Tibial nerve (tissue), 4 donors: Measurements from ENCODE around the gene FAM200C. TPM values are rescaled to one million over a fixed set of nuclear protein-coding genes. Genes with fewer than 3 reads are reported as not detected.
A peak's percentile ranks its signal among the peaks of the same experiment; 100 is the strongest.

ENCODE experiments used
- DNase-seq, 2 donors: peaks; one replicate each; pipeline ENCODE4 v3.0.0-alpha.2; 2019; ENCODE audit warnings: low spot score in 2 of 2
- H3K27ac ChIP-seq, 4 donors: fragments of 200-600 bp; sonication (generic) in 3 of 4; one replicate each; pipeline ENCODE4 v1.5.1; 2017 to 2019; ENCODE audit warnings: mild to moderate bottlenecking in 1 of 4
- H3K27me3 ChIP-seq, 2 donors: fragments of 200-600 bp; sonication (generic) in 1 of 2; one replicate each; pipeline versions ENCODE4 v1.5.1 to v1.6.0; 2017 to 2019
- H3K36me3 ChIP-seq, 3 donors: fragments of 200-600 bp; sonication (generic); one replicate each; pipeline ENCODE4 v1.5.1; 2018 to 2019
- H3K4me1 ChIP-seq, 4 donors: fragments of 200-600 bp; sonication (generic) in 3 of 4; one replicate each; pipeline ENCODE4 v1.5.1; 2017 to 2019
- H3K4me3 ChIP-seq, 4 donors: fragments of 200-600 bp; sonication (generic) in 3 of 4; one replicate each; pipeline ENCODE4 v1.5.1; 2017 to 2019; ENCODE audit warnings: mild to moderate bottlenecking in 1 of 4, moderate library complexity in 1 of 4
- H3K9me3 ChIP-seq, 4 donors: fragments of 200-600 bp; sonication (generic) in 3 of 4; one replicate each; pipeline ENCODE4 v1.5.1; 2017 to 2019
- CTCF ChIP-seq, 5 experiments: fragments of 200-600 bp in 3 of 5; fragments of 450-650 bp in 2 of 5; sonication (generic) in 3 of 5; IDR thresholded peaks; one replicate each; pipeline ENCODE4 v1.5.1; 2016 to 2019; ENCODE audit warnings: antibody characterized with exemption in 5 of 5, mild to moderate bottlenecking in 3 of 5, moderate library complexity in 2 of 5
- EP300 ChIP-seq, 2 donors: sonication (generic); formaldehyde crosslinking; IDR thresholded peaks; one replicate each; pipeline ENCODE4 v1.6.1; 2017; ENCODE audit warnings: antibody characterized with exemption in 2 of 2, mild to moderate bottlenecking in 1 of 2
- POLR2A ChIP-seq, 2 donors: fragments of 450-650 bp; IDR thresholded peaks; one replicate each; pipeline ENCODE4 v1.6.1; 2017; ENCODE audit warnings: antibody characterized with exemption in 2 of 2, mild to moderate bottlenecking in 2 of 2, moderate library complexity in 2 of 2
- WGBS, 2 donors: methylation state at CpG; one replicate each; pipeline ENCODE4 v1.1.5; 2018; 5-methylcytosine and 5-hydroxymethylcytosine counted together
- total RNA-seq, 4 donors: library from RNA; depleted of rRNA; stranded (reverse); fragments of >200 nt; gene quantifications; one replicate each; pipeline ENCODE4 v1.1.0, GENCODE V29; 2016

FAM200C gene
- total RNA-seq = 10 to 100 TPM in 1 of 4 donors, 1 to 10 TPM in 3; 5.7 to 12.5 (median 7.1) TPM

GRCh38 chr5:160399402-160400353, at the start of gene FAM200C:
Gene FAM200C (minus strand): TSS chr5:160400054. CDS start chr5:160395490, 4,564 bp downstream.
- peak within 1 kb of the TSS; percentile 57 to 94 (median 76) for H3K4me3 ChIP-seq

GRCh38 chr5:160449458-160449857, 49.6 kb upstream of the FAM200C start:
- WGBS, 2 donors = 89 to 92% methylated on average over 3 of the region's 3 CpGs
- H3K36me3 ChIP-seq = no peaks in the 10 kb centered on the region
- no peaks in the 10 kb centered on the region for H3K9me3 ChIP-seq
- peaks cover 0 to 8% (median 4%) of the 10 kb centered on the region in 4 donors for H3K4me1 ChIP-seq
- DNase-seq = no peak
- H3K4me3 ChIP-seq = no peak overlapping the region
- no peaks in the 10 kb centered on the region for H3K27me3 ChIP-seq
- TF ChIP-seq EP300 (IDR thresholded peaks at IDR 0.05) (no peak), CTCF (IDR thresholded peaks at IDR 0.05) (no peak), POLR2A (IDR thresholded peaks at IDR 0.05) (no peak)
- H3K27ac ChIP-seq = no peak overlapping the region

More at GRCh38 chr5:160399402-160400353, at the start of gene FAM200C:
- TF ChIP-seq CTCF (IDR thresholded peaks at IDR 0.05) = no peak
- TF ChIP-seq EP300 (IDR thresholded peaks at IDR 0.05) = peak; percentile 81 to 99
- peak; percentile 93 to 97 for TF ChIP-seq POLR2A (IDR thresholded peaks at IDR 0.05)
- peak; percentile 80 to 81 for DNase-seq
- Histone ChIP-seq H3K27me3 (no peaks in the 10 kb centered on the region), H3K27ac (peak within 1 kb of the TSS; percentile 65 to 91 (median 84)), H3K9me3 (no peaks in the 10 kb centered on the region), H3K4me1 (peaks cover 0 to 30% (median 4%) of the 10 kb centered on the region in 4 donors), H3K36me3 (peaks cover 0 to 54% (median 13%) of the 10 kb centered on the region in 3 donors)
- WGBS, 2 donors = 1% methylated on average over 41 of the region's 41 CpGs

DNA sequence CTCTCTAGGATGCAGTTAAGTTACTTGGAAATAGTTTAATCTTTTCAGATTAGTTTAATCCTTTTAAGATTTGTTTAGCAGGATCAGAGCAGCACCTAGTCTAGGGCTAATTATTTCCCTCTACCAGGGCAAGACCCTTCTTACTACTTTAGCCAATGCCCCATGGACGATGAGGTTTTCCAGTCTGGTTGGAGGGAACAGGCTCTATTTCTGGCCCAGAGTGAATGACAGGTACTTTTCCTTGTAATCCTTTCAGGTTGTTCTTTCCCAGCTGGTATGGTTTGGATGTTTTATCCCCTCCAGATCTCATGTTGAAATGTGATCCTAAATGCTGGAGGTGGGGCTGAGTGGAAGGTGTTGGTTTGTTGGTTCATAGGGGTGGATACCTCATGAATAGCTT, 49.0 kb upstream of the FAM200C start:
- no peak overlapping the region for H3K4me3 ChIP-seq
- WGBS, 2 donors = 92 to 95% methylated on average over 1 of the region's 1 CpG
- no peaks in the 10 kb centered on the region for H3K27me3 ChIP-seq
- H3K36me3 ChIP-seq = no peaks in the 10 kb centered on the region
- H3K27ac ChIP-seq = no peak overlapping the region
- no peaks in the 10 kb centered on the region for H3K9me3 ChIP-seq
- TF ChIP-seq EP300 (IDR thresholded peaks at IDR 0.05) (no peak), POLR2A (IDR thresholded peaks at IDR 0.05) (no peak), CTCF (IDR thresholded peaks at IDR 0.05) (no peak)
- no peak for DNase-seq
- H3K4me1 ChIP-seq = peaks cover 0 to 8% (median 4%) of the 10 kb centered on the region in 4 donors

DNA sequence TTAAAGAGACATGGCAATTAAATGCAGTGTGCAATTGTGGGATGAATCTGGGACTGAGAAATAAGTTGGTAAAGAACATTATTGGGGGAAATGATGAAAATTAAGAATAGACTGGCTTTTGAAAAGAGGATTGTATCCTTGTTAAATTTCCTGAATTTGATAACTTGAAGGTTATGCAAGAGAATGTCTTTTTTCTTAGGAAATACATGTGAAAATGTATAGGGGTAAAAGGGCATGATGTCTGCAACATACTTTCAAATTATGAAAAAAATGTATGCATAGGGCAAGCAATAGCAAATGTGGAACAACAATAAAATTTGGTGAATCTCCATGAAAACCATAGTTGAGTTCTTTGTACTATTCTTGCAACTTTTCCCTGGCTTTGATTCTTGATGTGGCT, 45.9 kb upstream of the FAM200C start:
- Histone ChIP-seq H3K4me3 (no peak overlapping the region), H3K36me3 (no peaks in the 10 kb centered on the region), H3K27ac (no peak overlapping the region), H3K4me1 (peaks cover 0 to 19% (median 0%) of the 10 kb centered on the region in 4 donors), H3K9me3 (no peaks in the 10 kb centered on the region), H3K27me3 (no peaks in the 10 kb centered on the region)
- TF ChIP-seq POLR2A (IDR thresholded peaks at IDR 0.05) (no peak), CTCF (IDR thresholded peaks at IDR 0.05) (no peak), EP300 (IDR thresholded peaks at IDR 0.05) (no peak)
- DNase-seq = no peak

DNA sequence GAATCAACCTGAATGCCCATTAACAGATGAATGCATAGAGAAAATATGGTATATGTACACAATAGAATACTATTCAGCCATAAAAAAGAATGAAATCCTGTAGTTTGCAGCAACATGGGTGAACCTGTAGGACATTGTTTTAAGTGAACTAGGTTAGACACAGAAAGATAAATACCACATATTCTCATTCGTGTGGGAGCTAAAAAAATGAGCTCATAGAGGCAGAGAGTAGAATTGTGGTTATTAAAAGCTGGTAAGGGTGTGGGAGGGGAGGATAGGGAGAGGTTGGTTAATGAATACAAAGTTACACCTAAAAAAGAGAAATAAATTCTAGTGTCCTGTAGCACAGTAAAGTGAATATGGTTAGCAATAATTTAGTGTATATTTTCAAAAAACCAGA, 45.3 kb upstream of the FAM200C start:
- TF ChIP-seq EP300 (IDR thresholded peaks at IDR 0.05) = no peak
- TF ChIP-seq CTCF (IDR thresholded peaks at IDR 0.05) = no peak
- no peak for TF ChIP-seq POLR2A (IDR thresholded peaks at IDR 0.05)
- Histone ChIP-seq H3K36me3 (no peaks in the 10 kb centered on the region), H3K4me1 (peaks cover 0 to 19% (median 0%) of the 10 kb centered on the region in 4 donors), H3K9me3 (no peaks in the 10 kb centered on the region), H3K4me3 (no peak overlapping the region), H3K27me3 (no peaks in the 10 kb centered on the region), H3K27ac (no peak overlapping the region)
- DNase-seq = no peak
- WGBS, 2 donors = 80 to 82% methylated on average over 1 of the region's 1 CpG
